AG04449 (cell line): ENCODE measurements around the gene SSR3.
A peak's percentile ranks its signal among the peaks of the same experiment; 100 is the strongest.

Experiments used
- CTCF ChIA-PET: fragments of 350-600 bp; formaldehyde crosslinking; extraction: SDS; loops from one replicate; lab custom pipeline; 2021; ENCODE audit warnings: antibody characterized with exemption; lab: Yijun Ruan, JAX
- POLR2A ChIA-PET: fragments of 400-600, 350-600 bp; formaldehyde crosslinking; extraction: SDS; loops from one replicate; lab custom pipeline; 2020; ENCODE audit warnings: antibody characterized with exemption, inconsistent platforms; lab: Yijun Ruan, JAX
- DNase-seq: peaks from one replicate; pipeline ENCODE4 v3.0.0-alpha.2; 2010; ENCODE audit warnings: low read depth, low spot score
- H3K4me3 ChIP-seq: 2 replicates; pipeline ENCODE4 v1.5.1; 2011; ENCODE audit warnings: low read depth, mild to moderate bottlenecking, control low read depth, low read length
- TF ChIP-seq, protein P1 (sequence below): IDR thresholded peaks from one replicate; pipeline ENCODE4 v1.5.1; 2011; ENCODE audit warnings: mild to moderate bottlenecking, moderate library complexity, low read length, control low read depth, inconsistent platforms; ENCODE audit not compliant: insufficient read depth; ENCODE audit errors: missing control alignments

Gene SSR3

DNA sequence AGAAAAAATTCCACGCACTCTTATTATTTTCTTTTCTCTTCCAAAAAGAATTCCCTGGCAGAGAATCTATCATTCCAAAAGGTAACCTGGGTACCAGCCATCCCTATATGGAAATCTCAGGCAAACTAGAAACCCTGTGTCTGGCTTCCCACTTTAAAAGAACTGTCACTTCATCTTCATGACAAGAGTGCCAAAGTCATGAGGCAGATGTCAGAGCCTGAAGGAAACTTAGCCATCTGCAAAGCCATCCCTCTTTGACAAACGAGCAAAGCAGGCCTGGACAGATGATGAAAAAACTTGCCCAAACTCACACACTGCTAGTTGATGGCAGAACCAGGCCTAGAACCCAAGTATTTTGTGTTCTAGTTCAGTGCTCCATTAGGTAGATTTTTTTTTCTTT, 15.9 kb downstream of the SSR3 start:
- CTCF ChIA-PET: interaction anchor here (1.1 to 13.3 kb wide), 4 partner anchors 9 to 543 kb away, joined by 4 to 121 read pairs (median 28); partner anchors contain the start of gene SSR3
- no peak for DNase-seq
- H3K4me3 ChIP-seq: no peak overlapping the region
- POLR2A ChIA-PET: no interaction called here
- TF ChIP-seq, protein P1, sequence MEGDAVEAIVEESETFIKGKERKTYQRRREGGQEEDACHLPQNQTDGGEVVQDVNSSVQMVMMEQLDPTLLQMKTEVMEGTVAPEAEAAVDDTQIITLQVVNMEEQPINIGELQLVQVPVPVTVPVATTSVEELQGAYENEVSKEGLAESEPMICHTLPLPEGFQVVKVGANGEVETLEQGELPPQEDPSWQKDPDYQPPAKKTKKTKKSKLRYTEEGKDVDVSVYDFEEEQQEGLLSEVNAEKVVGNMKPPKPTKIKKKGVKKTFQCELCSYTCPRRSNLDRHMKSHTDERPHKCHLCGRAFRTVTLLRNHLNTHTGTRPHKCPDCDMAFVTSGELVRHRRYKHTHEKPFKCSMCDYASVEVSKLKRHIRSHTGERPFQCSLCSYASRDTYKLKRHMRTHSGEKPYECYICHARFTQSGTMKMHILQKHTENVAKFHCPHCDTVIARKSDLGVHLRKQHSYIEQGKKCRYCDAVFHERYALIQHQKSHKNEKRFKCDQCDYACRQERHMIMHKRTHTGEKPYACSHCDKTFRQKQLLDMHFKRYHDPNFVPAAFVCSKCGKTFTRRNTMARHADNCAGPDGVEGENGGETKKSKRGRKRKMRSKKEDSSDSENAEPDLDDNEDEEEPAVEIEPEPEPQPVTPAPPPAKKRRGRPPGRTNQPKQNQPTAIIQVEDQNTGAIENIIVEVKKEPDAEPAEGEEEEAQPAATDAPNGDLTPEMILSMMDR: no peak

DNA sequence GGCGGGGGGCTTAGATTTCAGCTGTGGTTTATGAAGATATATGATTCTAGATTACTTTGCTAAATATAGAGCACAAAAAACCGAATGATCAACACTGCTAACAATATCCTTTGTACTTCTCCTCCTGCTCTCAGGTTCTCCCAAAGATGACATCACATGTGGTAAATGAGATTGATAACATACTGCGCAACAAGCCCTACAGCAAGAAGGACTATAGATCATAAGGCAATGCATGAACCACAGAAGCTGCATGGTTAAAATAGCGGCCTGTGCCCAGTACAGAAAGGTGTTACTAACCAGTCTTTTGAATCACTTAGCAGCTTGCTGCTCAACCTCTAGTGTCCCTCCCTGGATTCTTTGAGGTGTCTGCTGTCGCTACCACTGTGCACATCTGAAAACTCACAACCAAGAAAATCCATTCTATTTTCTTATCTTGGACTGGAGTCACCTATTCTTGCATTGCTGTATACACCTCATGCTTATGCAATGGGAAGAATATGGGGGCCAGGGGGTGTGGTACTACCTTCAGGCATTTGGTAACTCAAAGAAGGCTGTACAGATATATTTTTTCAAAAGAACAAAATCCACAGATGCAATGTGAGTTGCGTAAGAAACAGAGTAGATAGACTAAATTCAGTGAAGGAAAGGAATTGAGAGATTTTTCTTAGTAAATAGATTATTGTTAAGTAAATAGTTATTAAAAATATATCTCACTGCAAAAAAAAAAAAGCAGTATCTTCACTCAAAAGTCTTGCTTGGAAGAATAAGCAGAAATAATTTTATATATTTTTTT, 18.2 kb downstream of the SSR3 start:
- no peak overlapping the region for H3K4me3 ChIP-seq
- POLR2A ChIA-PET: interaction anchor here (0.7 to 2.2 kb wide), 6 partner anchors 11 to 552 kb away, joined by 3 to 6 read pairs (median 5); no protein-coding TSS in a partner anchor
- TF ChIP-seq, protein P1: no peak
- no peak for DNase-seq
- CTCF ChIA-PET: interaction anchor here (1.0 to 11.4 kb wide), 8 partner anchors 10 to 601 kb away, joined by 3 to 101 read pairs (median 13); no protein-coding TSS in a partner anchor

DNA sequence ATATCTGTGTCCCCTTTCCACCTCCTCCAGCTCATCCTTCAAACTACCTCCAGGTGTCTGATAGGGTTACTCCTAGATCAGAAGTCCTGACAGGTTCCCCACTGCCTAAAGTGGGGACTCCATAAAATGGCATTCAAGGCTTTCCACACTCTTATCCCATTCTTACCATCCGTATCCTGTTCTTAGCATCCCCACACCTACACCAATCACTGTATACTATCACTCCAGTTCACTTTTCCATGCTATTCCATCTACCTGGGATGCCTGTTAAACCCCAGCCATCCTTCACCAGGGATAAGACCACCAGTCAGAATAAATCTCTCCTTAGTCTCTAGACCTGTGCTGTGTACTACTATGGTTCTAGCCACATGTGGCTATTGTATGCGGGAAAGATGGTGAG, 19.1 kb downstream of the SSR3 start:
- H3K4me3 ChIP-seq: no peak overlapping the region
- ChIA-PET POLR2A (interaction anchor here (0.5 to 2.2 kb wide), 12 partner anchors 8 to 595 kb away, joined by 3 to 8 read pairs (median 4); partner anchors contain the start of genes SSR3 and TIPARP), CTCF (interaction anchor here (1.0 to 11.4 kb wide), 17 partner anchors 8 to 602 kb away, joined by 3 to 101 read pairs (median 7); partner anchors contain the start of gene TIPARP)
- DNase-seq: no peak
- TF ChIP-seq, protein P1: no peak

DNA sequence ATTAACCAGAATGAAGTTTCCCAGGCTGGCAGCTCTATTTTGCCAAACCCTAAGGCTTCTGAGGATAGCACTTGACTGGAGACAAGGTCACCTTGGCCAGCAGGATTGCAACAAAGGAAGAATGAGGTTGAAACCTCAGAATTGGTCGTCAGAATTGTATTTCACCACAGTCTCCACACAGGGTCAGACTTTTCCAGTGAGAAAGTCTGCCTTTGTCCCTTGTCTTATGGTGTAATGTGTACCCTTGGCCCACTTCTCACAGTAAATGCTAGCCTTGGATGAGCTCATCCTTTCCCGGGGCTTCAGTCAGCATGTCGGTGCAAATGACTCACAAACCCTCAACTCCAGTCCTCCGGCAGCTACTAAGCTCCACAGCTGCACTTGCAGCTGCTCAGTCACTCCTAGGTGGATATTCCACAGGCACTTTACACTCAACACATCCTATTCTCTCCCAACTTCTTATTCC, 19.7 kb downstream of the SSR3 start:
- ChIA-PET POLR2A (interaction anchor here (0.5 to 2.2 kb wide), 13 partner anchors 9 to 594 kb away, joined by 3 to 8 read pairs (median 4); partner anchors contain the start of genes SSR3 and TIPARP), CTCF (interaction anchor here (1.0 to 11.4 kb wide), 17 partner anchors 8 to 602 kb away, joined by 3 to 101 read pairs (median 7); partner anchors contain the start of gene TIPARP)
- TF ChIP-seq, protein P1: peak; percentile 29
- H3K4me3 ChIP-seq: no peak overlapping the region
- peak; percentile 97 for DNase-seq

DNA sequence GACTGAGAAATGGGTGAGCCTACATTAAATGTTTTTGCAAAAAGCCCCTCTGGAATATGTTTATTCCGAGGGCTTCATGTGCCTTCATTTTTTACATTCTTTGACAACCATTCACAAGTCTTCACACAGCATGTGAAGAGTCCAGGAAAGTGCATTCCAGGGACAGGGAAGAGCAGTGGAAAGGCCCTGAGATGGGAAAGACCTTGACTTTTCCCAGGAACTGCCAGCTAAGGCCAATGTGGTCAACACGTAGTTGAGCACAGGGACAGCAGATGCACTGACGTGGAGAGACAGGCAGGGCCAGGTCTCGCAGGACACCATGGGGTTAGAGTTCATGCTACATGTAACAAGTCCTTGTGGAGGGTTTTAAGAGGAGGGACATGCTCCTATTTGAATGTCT, 21.7 kb downstream of the SSR3 start:
- CTCF ChIA-PET: interaction anchor here (0.8 to 11.4 kb wide), 4 partner anchors 13 to 382 kb away, joined by 3 to 101 read pairs (median 6); no protein-coding TSS in a partner anchor
- no peak for DNase-seq
- no peak overlapping the region for H3K4me3 ChIP-seq
- TF ChIP-seq, protein P1: no peak
- POLR2A ChIA-PET: interaction anchor here (0.5 kb wide), 1 partner anchor 451 kb away, joined by 4 read pairs; no protein-coding TSS in a partner anchor
